ENCODE measurements around the gene FGF14.

GRCh38 chr13:102182170-102182569 is 219.7 kb downstream of the FGF14 start:
- TF ChIP-seq CTCF (conservative IDR thresholded peaks at IDR 0.05; ENCODE audit: low read depth, low read length) (no peak), POLR2A (IDR thresholded peaks at IDR 0.05; ENCODE audit: low read depth, low read length) (no peak), RAD21 (IDR thresholded peaks at IDR 0.05; ENCODE audit: low read length) (no peak), RCOR1 (IDR thresholded peaks at IDR 0.05; ENCODE audit: insufficient replicate concordance, low read length) (no peak), ELK1 (IDR thresholded peaks at IDR 0.05; ENCODE audit: borderline replicate concordance, low read depth, low read length) (no peak), RFX5 (IDR thresholded peaks at IDR 0.05; ENCODE audit: low read depth, low read length) (no peak), CEBPB (IDR thresholded peaks at IDR 0.05; ENCODE audit: low read depth, low read length) (no peak), BHLHE40 (IDR thresholded peaks at IDR 0.05; ENCODE audit: low read depth, low read length) (no peak), NFE2L2 (IDR thresholded peaks at IDR 0.05; ENCODE audit: low read depth, low read length) (no peak), USF2 (IDR thresholded peaks at IDR 0.05; ENCODE audit: low read depth, low read length) (no peak), MAZ (IDR thresholded peaks at IDR 0.05; ENCODE audit: borderline replicate concordance, low read depth, low read length) (no peak), SMC3 (IDR thresholded peaks at IDR 0.05; ENCODE audit: low read depth, low read length) (no peak), MXI1 (IDR thresholded peaks at IDR 0.05; ENCODE audit: borderline replicate concordance, low read depth, low read length) (no peak), FOS (IDR thresholded peaks at IDR 0.05; ENCODE audit: low read depth, low read length) (no peak)

Measured in IMR-90 (cell line).